ENCODE measurements around the gene SLC38A9. TPM values are rescaled to one million over a fixed set of nuclear protein-coding genes. Genes with fewer than 3 reads are reported as not detected.
"Not testable (repeated sequence)": the region's sequence is repeated elsewhere in the genome, so short reads cannot be mapped to it uniquely, and the experiment has no call there.

The SLC38A9 gene
- total RNA-seq (2022) (20.1 and 25.6 TPM in 2 replicates), Bru-seq, nascent RNA (percentile 73 among the genes with signal in this experiment), BruChase-seq, experiment 1, labeled RNA remaining after a 6-hour chase (percentile 73 among the genes with signal in this experiment), BruChase-seq, experiment 2, labeled RNA remaining after a 2-hour chase (percentile 78 among the genes with signal in this experiment)
- long read RNA-seq, transcript SLC38A9-202 (16 exons, 2,927 nt): major isoform, 7 of 18 reads
- long read RNA-seq, partial matches to known transcripts: 1 of 18 reads
- long read RNA-seq, other reads (novel, unspliced or antisense): 10 of 18 reads

- DNase-seq (ENCODE audit: unreplicated experiment): peak; percentile 93
- ChIA-PET POLR2A (interaction anchor here (0.6 to 2.2 kb wide), 12 partner anchors 10 to 533 kb away, joined by 3 to 8 read pairs (median 3); partner anchors contain the start of genes DHX29, IL31RA and IL6ST), CTCF (interaction anchor here (1.4 kb wide), 1 partner anchor 21 kb away, joined by 6 read pairs; no protein-coding TSS in a partner anchor)
- peak within 1 kb of the TSS; percentile 98 for H3K4me3 Mint-ChIP-seq (ENCODE audit: unreplicated experiment)
- intact Hi-C loops (cut with micrococcal nuclease): loop anchor here (2.0 to 5.0 kb wide), 3 partner anchors 139 to 490 kb away; partner anchors contain the start of gene IL31RA
- no peaks in the 10 kb centered on the region for H3K27me3 Mint-ChIP-seq (ENCODE audit: insufficient read depth, unreplicated experiment)
- H3K27ac Mint-ChIP-seq (ENCODE audit: low read depth, unreplicated experiment): peak within 1 kb of the TSS; percentile 99
- peaks cover 20% of the 10 kb centered on the region for H3K36me3 Mint-ChIP-seq (ENCODE audit: insufficient read depth, unreplicated experiment)
- BruUV-seq (replicated peaks): no TSS peak
- H3K9me3 Mint-ChIP-seq (ENCODE audit: unreplicated experiment): peaks cover 20% of the 10 kb centered on the region
- TF ChIP-seq CTCF (IDR thresholded peaks at IDR 0.05; ENCODE audit: unreplicated experiment): no peak
- H3K4me1 Mint-ChIP-seq (ENCODE audit: insufficient read depth, unreplicated experiment): peaks cover 5% of the 10 kb centered on the region
Observed at GRCh38 chr5:55712023-55712859, at the start of gene SLC38A9. TSS of gene SLC38A9 (minus strand) at chr5:55712324. CDS start at chr5:55697958, 14,366 bp downstream.

GRCh38 chr5:55761721-55762120 lies 49.6 kb upstream of the SLC38A9 start:
- H3K4me3 Mint-ChIP-seq (ENCODE audit: unreplicated experiment); H3K9me3 Mint-ChIP-seq (ENCODE audit: unreplicated experiment); CTCF ChIA-PET; intact Hi-C loops (cut with micrococcal nuclease); BruUV-seq (replicated peaks); DNase-seq (ENCODE audit: unreplicated experiment); H3K27ac Mint-ChIP-seq (ENCODE audit: low read depth, unreplicated experiment); H3K4me1 Mint-ChIP-seq (ENCODE audit: insufficient read depth, unreplicated experiment); H3K36me3 Mint-ChIP-seq (ENCODE audit: insufficient read depth, unreplicated experiment); H3K27me3 Mint-ChIP-seq (ENCODE audit: insufficient read depth, unreplicated experiment): not testable (repeated sequence)
- POLR2A ChIA-PET: interaction anchor here (0.7 kb wide), 1 partner anchor 24 kb away, joined by 3 read pairs; no protein-coding TSS in a partner anchor

GRCh38 chr5:55758714-55759113 lies 46.6 kb upstream of the SLC38A9 start:
- Mint-ChIP-seq H3K27ac (ENCODE audit: low read depth, unreplicated experiment) (no peak overlapping the region), H3K27me3 (ENCODE audit: insufficient read depth, unreplicated experiment) (no peaks in the 10 kb centered on the region), H3K9me3 (ENCODE audit: unreplicated experiment) (no peaks in the 10 kb centered on the region), H3K4me1 (ENCODE audit: insufficient read depth, unreplicated experiment) (no peaks in the 10 kb centered on the region), H3K36me3 (ENCODE audit: insufficient read depth, unreplicated experiment) (no peaks in the 10 kb centered on the region), H3K4me3 (ENCODE audit: unreplicated experiment) (no peak overlapping the region)
- ChIA-PET CTCF (interaction anchor here (0.6 kb wide), 1 partner anchor 777 kb away, joined by 4 read pairs; no protein-coding TSS in a partner anchor), POLR2A (interaction anchor here (0.6 to 0.7 kb wide), 2 partner anchors 9 to 91 kb away, joined by 4 to 5 read pairs; no protein-coding TSS in a partner anchor)
- TF ChIP-seq CTCF (IDR thresholded peaks at IDR 0.05; ENCODE audit: unreplicated experiment): no peak
- intact Hi-C loops (cut with micrococcal nuclease): no loop called here
- DNase-seq (ENCODE audit: unreplicated experiment): no peak
- no TSS peak for BruUV-seq (replicated peaks)

- CTCF ChIA-PET: interaction anchor here (0.6 kb wide), 1 partner anchor 777 kb away, joined by 4 read pairs; no protein-coding TSS in a partner anchor
- TF ChIP-seq CTCF (IDR thresholded peaks at IDR 0.05; ENCODE audit: unreplicated experiment): no peak
Observed at GRCh38 chr5:55758231-55758630, 46.1 kb upstream of the SLC38A9 start.

More at GRCh38 chr5:55758231-55758630, 46.1 kb upstream of the SLC38A9 start:
- no peak for DNase-seq (ENCODE audit: unreplicated experiment)
- Mint-ChIP-seq H3K4me3 (ENCODE audit: unreplicated experiment) (no peak overlapping the region), H3K27me3 (ENCODE audit: insufficient read depth, unreplicated experiment) (no peaks in the 10 kb centered on the region), H3K4me1 (ENCODE audit: insufficient read depth, unreplicated experiment) (no peaks in the 10 kb centered on the region), H3K36me3 (ENCODE audit: insufficient read depth, unreplicated experiment) (no peaks in the 10 kb centered on the region), H3K27ac (ENCODE audit: low read depth, unreplicated experiment) (no peak overlapping the region), H3K9me3 (ENCODE audit: unreplicated experiment) (no peaks in the 10 kb centered on the region)
- BruUV-seq (replicated peaks): no TSS peak
- intact Hi-C loops (cut with micrococcal nuclease): no loop called here
- POLR2A ChIA-PET: no interaction called here
